K562 treated with DMSO at 1 percent for 24 hours (cell line): ENCODE results near the gene ANKHD1. TPM values are rescaled to one million over a fixed set of nuclear protein-coding genes. Genes with fewer than 3 reads are reported as not detected.

Experiments used
- total RNA-seq: library from RNA; unstranded; fragments of 300-600 nt; gene quantifications from 2 replicates; pipeline ENCODE4 v1.2.3, GENCODE V29; 2022; ENCODE audit warnings: low read depth; ENCODE audit not compliant: insufficient read depth

Gene ANKHD1
- total RNA-seq: 64.2 and 71.0 TPM in 2 replicates

DNA sequence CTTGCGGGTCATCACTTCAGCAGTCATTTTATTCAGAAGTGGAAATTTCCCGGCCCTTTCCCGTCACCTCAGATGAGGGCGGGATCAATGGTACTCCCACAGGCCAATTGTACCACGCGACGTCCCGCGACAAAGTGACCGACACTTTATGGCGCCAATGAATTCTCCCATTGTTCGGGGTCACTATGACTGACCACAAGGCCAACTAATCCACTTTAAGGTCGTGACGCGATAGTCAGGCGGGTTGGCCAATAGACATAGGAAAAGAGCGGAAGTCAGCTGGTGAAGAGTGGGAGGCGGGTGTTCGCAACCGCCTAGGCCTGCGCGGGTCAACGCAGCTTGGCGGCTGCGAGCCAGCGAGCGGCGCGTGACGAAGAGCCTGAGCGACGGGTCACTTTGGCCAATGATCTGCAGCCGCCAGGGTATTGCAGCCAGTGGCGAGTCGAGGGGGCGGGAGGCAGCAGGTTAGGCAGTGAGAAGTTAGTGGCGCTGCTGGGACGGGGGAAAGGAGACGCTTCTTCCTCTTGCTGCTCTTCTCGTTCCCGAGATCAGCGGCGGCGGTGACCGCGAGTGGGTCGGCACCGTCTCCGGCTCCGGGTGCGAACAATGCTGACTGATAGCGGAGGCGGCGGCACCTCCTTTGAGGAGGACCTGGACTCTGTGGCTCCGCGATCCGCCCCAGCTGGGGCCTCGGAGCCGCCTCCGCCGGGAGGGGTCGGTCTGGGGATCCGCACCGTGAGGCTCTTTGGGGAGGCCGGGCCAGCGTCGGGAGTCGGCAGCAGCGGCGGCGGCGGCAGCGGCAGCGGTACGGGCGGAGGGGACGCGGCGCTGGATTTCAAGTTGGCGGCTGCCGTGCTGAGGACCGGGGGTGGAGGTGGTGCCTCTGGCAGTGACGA, at the start of gene ANKHD1:
TSS of gene ANKHD1 (plus strand) at position 472 of the 896 bp plus-strand sequence. CDS start at position 607, 135 bp downstream.

GRCh38 chr5:140360101-140360500, 41.5 kb upstream of the ANKHD1 start, which contains the start of gene SLC4A9:
Gene SLC4A9, plus strand, starts transcription at chr5:140360194. Its CDS starts 43 bp downstream, at chr5:140360237.

GRCh38 chr5:140547508-140548299, 146.1 kb downstream of the ANKHD1 start, which contains the start of gene EIF4EBP3:
Gene EIF4EBP3, plus strand, starts transcription at chr5:140547662. Its CDS starts 76 bp downstream, at chr5:140547738.

GRCh38 chr5:140557136-140557805, 155.6 kb downstream of the ANKHD1 start, which contains the start of gene SRA1:
Gene SRA1, minus strand, starts transcription at chr5:140557473. Its CDS starts 21 bp downstream, at chr5:140557452.

GRCh38 chr5:140564196-140565023, 162.8 kb downstream of the ANKHD1 start, which contains the start of the genes APBB3 and SLC35A4:
Gene APBB3, minus strand, starts transcription at chr5:140564598. Its CDS starts 353 bp downstream, at chr5:140564245.
Gene SLC35A4, plus strand, starts transcription at chr5:140564828. Its CDS starts 2,342 bp downstream, at chr5:140567170.

Other genes with a start within 250 kb of the ANKHD1 start
- gene CYSTM1, start 226.6 kb upstream of the ANKHD1 start, total RNA-seq: 117 and 123 TPM in 2 replicates
- gene PFDN1, start 98.7 kb upstream of the ANKHD1 start, total RNA-seq: 60.2 and 74.2 TPM in 2 replicates
- 2.8 and 4.2 TPM in 2 replicates for gene HBEGF, start 55.2 kb upstream of the ANKHD1 start, total RNA-seq
- gene SLC4A9, start 41.6 kb upstream of the ANKHD1 start, total RNA-seq: not detected in 2 replicates
- gene EIF4EBP3, start 145.8 kb downstream of the ANKHD1 start, total RNA-seq: 8.6 and 10.4 TPM in 2 replicates
- 33.9 and 34.7 TPM in 2 replicates for gene SRA1, start 155.6 kb downstream of the ANKHD1 start, total RNA-seq
- gene APBB3, start 162.8 kb downstream of the ANKHD1 start, total RNA-seq: 15.1 and 17.3 TPM in 2 replicates
- 166 and 171 TPM in 2 replicates for gene SLC35A4, start 163.0 kb downstream of the ANKHD1 start, total RNA-seq
- gene CD14, start 231.3 kb downstream of the ANKHD1 start, total RNA-seq: 1.1 and 1.6 TPM in 2 replicates
- gene TMCO6, start 237.6 kb downstream of the ANKHD1 start, total RNA-seq: 15.2 and 22.3 TPM in 2 replicates
- 215 and 263 TPM in 2 replicates for gene NDUFA2, start 245.8 kb downstream of the ANKHD1 start, total RNA-seq
- 149 and 175 TPM in 2 replicates for gene IK, start 246.0 kb downstream of the ANKHD1 start, total RNA-seq